Skeletal muscle cell (primary cell): ENCODE measurements around the gene COTL1.

ENCODE experiments used
- DNase-seq: peaks from one replicate; pipeline ENCODE4 v3.0.0-alpha.2; 2010; ENCODE audit warnings: low read depth
- H3K4me3 ChIP-seq: 2 replicates; pipeline ENCODE4 v1.5.1; 2011; ENCODE audit warnings: low read depth, mild to moderate bottlenecking, control low read depth, low read length, moderate library complexity

The COTL1 gene

GRCh38 chr16:84579936-84580335 lies 37.9 kb downstream of the COTL1 start:
- DNase-seq: no peak

GRCh38 chr16:84578538-84579126 lies 39.2 kb downstream of the COTL1 start:
- DNase-seq: no peak
- no peak overlapping the region for H3K4me3 ChIP-seq

More at GRCh38 chr16:84579936-84580335, 37.9 kb downstream of the COTL1 start:
- H3K4me3 ChIP-seq: no peak overlapping the region

GRCh38 chr16:84577034-84577803 lies 40.7 kb downstream of the COTL1 start:
- no peak overlapping the region for H3K4me3 ChIP-seq
- no peak for DNase-seq

- no peak for DNase-seq
- H3K4me3 ChIP-seq: no peak overlapping the region
Measured at GRCh38 chr16:84575914-84576313, 42.0 kb downstream of the COTL1 start.

- DNase-seq: no peak
- no peak overlapping the region for H3K4me3 ChIP-seq
Measured at GRCh38 chr16:84574191-84574590, 43.7 kb downstream of the COTL1 start.

- H3K4me3 ChIP-seq: no peak overlapping the region
- DNase-seq: no peak
Measured at GRCh38 chr16:84572096-84572495, 45.8 kb downstream of the COTL1 start.

GRCh38 chr16:84571506-84571905 lies 46.4 kb downstream of the COTL1 start:
- DNase-seq: no peak
- no peak overlapping the region for H3K4me3 ChIP-seq

- H3K4me3 ChIP-seq: no peak overlapping the region
- DNase-seq: no peak
Measured at GRCh38 chr16:84570739-84571403, 47.0 kb downstream of the COTL1 start.

- no peak for DNase-seq
- H3K4me3 ChIP-seq: no peak overlapping the region
Measured at GRCh38 chr16:84569382-84569987, 48.4 kb downstream of the COTL1 start.

GRCh38 chr16:84568066-84568465 lies 49.8 kb downstream of the COTL1 start:
- no peak for DNase-seq
- no peak overlapping the region for H3K4me3 ChIP-seq

GRCh38 chr16:84567286-84567962 lies 50.5 kb downstream of the COTL1 start:
- H3K4me3 ChIP-seq: no peak overlapping the region
- no peak for DNase-seq

GRCh38 chr16:84566545-84567257 lies 51.2 kb downstream of the COTL1 start:
- H3K4me3 ChIP-seq: no peak overlapping the region
- DNase-seq: no peak

- DNase-seq: no peak
Measured at GRCh38 chr16:84565669-84566495, 52.0 kb downstream of the COTL1 start.

GRCh38 chr16:84563786-84564420 lies 54.0 kb downstream of the COTL1 start:
- no peak for DNase-seq
- H3K4me3 ChIP-seq: no peak overlapping the region

More at GRCh38 chr16:84565669-84566495, 52.0 kb downstream of the COTL1 start:
- no peak overlapping the region for H3K4me3 ChIP-seq

- DNase-seq: no peak
- H3K4me3 ChIP-seq: no peak overlapping the region
Measured at GRCh38 chr16:84563064-84563715, 54.7 kb downstream of the COTL1 start.

GRCh38 chr16:84562174-84562815 lies 55.6 kb downstream of the COTL1 start:
- no peak overlapping the region for H3K4me3 ChIP-seq
- no peak for DNase-seq

GRCh38 chr16:84561291-84561690 lies 56.6 kb downstream of the COTL1 start:
- H3K4me3 ChIP-seq: no peak overlapping the region
- DNase-seq: no peak
